Neutrophil (primary cell): ENCODE measurements around the gene CISH.

ENCODE experiments used
- H3K27ac ChIP-seq: fragments of 200-600 bp; sonication (generic); 2 replicates; pipeline ENCODE4 v1.5.1; 2016; ENCODE audit warnings: mild to moderate bottlenecking, moderate library complexity
- H3K27me3 ChIP-seq: fragments of 200-600 bp; sonication (generic); 2 replicates; pipeline ENCODE4 v1.6.0; 2016; ENCODE audit warnings: mild to moderate bottlenecking
- H3K36me3 ChIP-seq: fragments of 200-600 bp; sonication (generic); 2 replicates; pipeline ENCODE4 v1.5.1; 2017
- H3K4me1 ChIP-seq, 2 experiments: fragments of 200-600 bp in 1 of 2; sonication (generic) in 1 of 2; 1 replicate in 1 of 2; 2 replicates in 1 of 2; pipeline versions ENCODE4 v1.5.1 to v1.6.1; 2013 to 2016; ENCODE audit warnings: low read depth in 1 of 2, low read length in 1 of 2, mild to moderate bottlenecking in 1 of 2, moderate library complexity in 1 of 2; ENCODE audit not compliant: control insufficient read depth in 1 of 2, insufficient read depth in 1 of 2
- H3K4me3 ChIP-seq, 2 experiments: fragments of 200-600 bp in 1 of 2; sonication (generic) in 1 of 2; 1 replicate in 1 of 2; 2 replicates in 1 of 2; pipeline ENCODE4 v1.5.1; 2013 to 2016; ENCODE audit warnings: low read depth in 1 of 2, low read length in 1 of 2, mild to moderate bottlenecking in 1 of 2, moderate library complexity in 1 of 2
- H3K9me3 ChIP-seq: fragments of 200-600 bp; sonication (generic); 2 replicates; pipeline ENCODE4 v1.5.1; 2016
- CTCF ChIP-seq: fragments of 200-600 bp; sonication (generic); IDR thresholded peaks from 2 replicates; pipeline ENCODE4 v1.5.1; 2016; ENCODE audit warnings: antibody characterized with exemption

The CISH gene

GRCh38 chr3:50568947-50569749 is 42.4 kb downstream of the CISH start, which contains the start of gene HEMK1:
TSS of gene HEMK1 (plus strand) at chr3:50569522. CDS start at chr3:50571105, 1,583 bp downstream.
- peak within 1 kb of the TSS; percentile 82 for H3K27ac ChIP-seq
- H3K4me3 ChIP-seq, result peak within 1 kb of the TSS; percentile 71 to 95
- no peaks in the 10 kb centered on the region for H3K36me3 ChIP-seq
- no peak for TF ChIP-seq CTCF
- peaks cover 16% of the 10 kb centered on the region for H3K27me3 ChIP-seq
- peaks cover 33 to 36% of the 10 kb centered on the region in 2 experiments for H3K4me1 ChIP-seq
- no peaks in the 10 kb centered on the region for H3K9me3 ChIP-seq

GRCh38 chr3:50567386-50568167 is 44.0 kb downstream of the CISH start, which contains the start of gene C3orf18:
TSS of gene C3orf18 (minus strand) at chr3:50567747. CDS start at chr3:50565699, 2,048 bp downstream.
- TF ChIP-seq CTCF, result no peak
- Histone ChIP-seq H3K4me3 (peak within 1 kb of the TSS; percentile 71 to 95), H3K27ac (peak within 1 kb of the TSS; percentile 26), H3K9me3 (no peaks in the 10 kb centered on the region), H3K27me3 (peaks cover 16% of the 10 kb centered on the region), H3K36me3 (no peaks in the 10 kb centered on the region), H3K4me1 (peaks cover 33 to 36% of the 10 kb centered on the region in 2 experiments)

GRCh38 chr3:50567011-50567385 is 44.6 kb downstream of the CISH start:
- Histone ChIP-seq H3K27ac (no peak overlapping the region), H3K4me1 (peaks cover 29 to 31% of the 10 kb centered on the region in 2 experiments), H3K9me3 (no peaks in the 10 kb centered on the region), H3K36me3 (no peaks in the 10 kb centered on the region), H3K27me3 (peaks cover 16% of the 10 kb centered on the region), H3K4me3 (peak overlapping the region; percentile 56 to 80)
- TF ChIP-seq CTCF, result no peak

GRCh38 chr3:50564321-50564720 is 47.3 kb downstream of the CISH start:
- H3K27ac ChIP-seq, result no peak overlapping the region

More at GRCh38 chr3:50564321-50564720, 47.3 kb downstream of the CISH start:
- Histone ChIP-seq H3K4me1 (peaks cover 21 to 22% of the 10 kb centered on the region in 2 experiments), H3K9me3 (no peaks in the 10 kb centered on the region), H3K36me3 (no peaks in the 10 kb centered on the region), H3K27me3 (peaks cover 16% of the 10 kb centered on the region), H3K4me3 (no peak overlapping the region)
- no peak for TF ChIP-seq CTCF
